Common myeloid progenitor, CD34-positive (primary cell): ENCODE measurements around the gene VWA3A.

ENCODE experiments used
- CTCF ChIA-PET: fragments of 350-600 bp; sonication (Branson Sonifier 250); formaldehyde crosslinking; loops from one replicate; lab custom pipeline; 2021; ENCODE audit warnings: antibody characterized with exemption; lab: Charles Lee
- POLR2A ChIA-PET: fragments of 350-600 bp; sonication (Branson Sonifier 250); formaldehyde crosslinking; loops from one replicate; lab custom pipeline; 2021; ENCODE audit warnings: antibody characterized with exemption; lab: Charles Lee
- DNase-seq, 3 donors: peaks; one replicate each; pipeline versions ENCODE4 v3.0.0 to v3.0.0-alpha.2; 2013
- H3K27ac ChIP-seq, 2 experiments: 1 replicate in 1 of 2; 2 replicates in 1 of 2; pipeline ENCODE4 v1.7.0; 2013; ENCODE audit warnings: inconsistent platforms in 2 of 2, low read length in 2 of 2, mild to moderate bottlenecking in 2 of 2, low read depth in 1 of 2, moderate library complexity in 1 of 2; ENCODE audit not compliant: severe bottlenecking in 2 of 2, insufficient read depth in 1 of 2, poor library complexity in 1 of 2
- H3K27me3 ChIP-seq, 5 experiments: replicated peaks in 2 of 5; 1 replicate in 3 of 5; 2 replicates in 2 of 5; pipeline versions ENCODE4 v1.6.1 to v1.7.0; 2013; ENCODE audit warnings: low read length in 4 of 5, mild to moderate bottlenecking in 2 of 5, moderate library complexity in 2 of 5, inconsistent platforms in 1 of 5; ENCODE audit not compliant: insufficient read depth in 5 of 5, control insufficient read depth in 4 of 5
- H3K36me3 ChIP-seq, 4 experiments: 1 replicate in 2 of 4; 2 replicates in 2 of 4; pipeline versions ENCODE4 v1.6.1 to v1.7.0; 2013; ENCODE audit warnings: low read length in 3 of 4, control low read depth in 1 of 4, mild to moderate bottlenecking in 1 of 4; ENCODE audit not compliant: control insufficient read depth in 4 of 4, insufficient read depth in 4 of 4
- H3K4me1 ChIP-seq, 4 experiments: 1 replicate in 3 of 4; 2 replicates in 1 of 4; pipeline versions ENCODE4 v1.6.1 to v1.7.1; 2013; ENCODE audit warnings: low read length in 3 of 4, mild to moderate bottlenecking in 3 of 4, control low read depth in 1 of 4, inconsistent platforms in 1 of 4, moderate library complexity in 1 of 4; ENCODE audit not compliant: control insufficient read depth in 4 of 4, insufficient read depth in 4 of 4; ENCODE audit errors: control extremely low read depth in 1 of 4
- H3K4me3 ChIP-seq, 7 experiments: 1 replicate in 4 of 7; 2 replicates in 3 of 7; pipeline versions ENCODE4 v1.5.1 to v1.7.0; 2013; ENCODE audit warnings: mild to moderate bottlenecking in 7 of 7, low read length in 6 of 7, moderate library complexity in 6 of 7, inconsistent platforms in 2 of 7, low read depth in 2 of 7, control low read depth in 1 of 7; ENCODE audit not compliant: insufficient read depth in 4 of 7, control insufficient read depth in 1 of 7; ENCODE audit errors: extremely low read depth in 1 of 7
- H3K9me3 ChIP-seq, 5 experiments: 1 replicate in 4 of 5; 2 replicates in 1 of 5; pipeline versions ENCODE4 v1.6.1 to v1.7.1; 2013; ENCODE audit warnings: low read length in 4 of 5, mild to moderate bottlenecking in 2 of 5, inconsistent platforms in 1 of 5, low read depth in 1 of 5, moderate library complexity in 1 of 5; ENCODE audit not compliant: control insufficient read depth in 4 of 5, insufficient read depth in 2 of 5; ENCODE audit errors: control extremely low read depth in 1 of 5
- WGBS: methylation state at CpG from one replicate; pipeline ENCODE4 v1.1.5; 2013; ENCODE audit not compliant: insufficient coverage; 5-methylcytosine and 5-hydroxymethylcytosine counted together

Gene VWA3A

DNA sequence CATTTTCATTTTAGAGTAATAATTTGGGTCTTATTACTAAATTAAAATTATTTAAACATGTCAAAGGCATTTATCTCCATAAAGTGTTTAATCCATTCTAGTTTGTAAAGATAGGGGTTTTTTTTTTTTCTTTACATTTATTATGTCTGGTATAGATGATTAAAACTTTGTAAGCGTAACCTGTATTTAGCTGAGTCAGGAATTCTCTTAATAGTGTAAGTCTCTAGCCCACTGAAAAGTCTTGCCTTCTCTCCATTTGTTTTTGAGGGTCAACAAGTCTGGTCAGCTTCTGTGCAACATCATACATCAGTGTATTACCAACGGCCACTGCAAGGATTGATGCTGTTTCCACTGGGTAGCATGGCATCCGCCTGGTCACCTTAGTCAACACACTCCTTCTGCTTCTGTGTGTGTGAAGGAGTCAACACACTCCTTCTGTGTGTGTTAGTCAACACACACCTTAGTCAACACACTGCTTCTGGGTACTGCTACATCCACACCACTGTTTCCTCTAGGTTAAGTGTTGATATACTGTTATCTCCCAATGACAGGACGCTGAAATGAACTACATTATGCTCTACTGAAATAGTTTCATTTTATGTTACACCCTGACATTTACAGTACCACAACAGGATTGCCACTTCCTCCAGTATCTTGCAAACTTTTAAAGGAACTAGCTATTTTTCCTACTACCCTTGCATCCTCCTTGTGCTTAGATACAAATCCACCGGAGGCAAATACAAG lies 37.3 kb upstream of the VWA3A start:
- peak overlapping the region in 1 of 2 experiments; percentile 7 for H3K27ac ChIP-seq
- ChIA-PET POLR2A (no interaction called here), CTCF (interaction anchor here (1.0 to 2.4 kb wide), 5 partner anchors 23 to 133 kb away, joined by 3 to 13 read pairs (median 5); no protein-coding TSS in a partner anchor)
- H3K9me3 ChIP-seq: no peaks in the 10 kb centered on the region
- 50% methylated on average over 2 of the region's 5 CpGs for WGBS
- peak; percentile 4 to 75 (median 64) for DNase-seq
- peak overlapping the region in 1 of 7 experiments; percentile 46 for H3K4me3 ChIP-seq
- no peaks in the 10 kb centered on the region for H3K36me3 ChIP-seq
- H3K27me3 ChIP-seq: no peaks in the 10 kb centered on the region
- peaks cover 6 to 18% (median 7%) of the 10 kb centered on the region in 4 experiments for H3K4me1 ChIP-seq

DNA sequence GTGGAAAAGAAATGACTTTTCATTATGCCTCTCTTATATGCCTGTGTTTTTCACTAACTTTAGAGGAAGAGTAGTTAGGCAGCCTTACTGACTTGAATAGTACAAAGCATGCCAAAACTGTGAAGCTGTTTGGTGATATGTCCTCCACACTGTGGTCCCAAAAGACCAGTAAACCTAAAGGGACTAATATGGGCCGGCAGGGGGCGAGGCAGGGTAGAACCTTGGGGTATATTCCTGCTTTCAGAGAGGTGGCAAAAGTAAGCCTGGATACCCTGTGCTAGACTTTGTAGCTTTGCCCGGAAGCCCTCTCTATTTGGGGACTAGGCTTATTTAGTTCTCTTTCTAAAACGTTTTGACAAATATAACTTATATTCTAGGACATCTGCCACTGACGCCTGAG lies 36.5 kb upstream of the VWA3A start:
- ChIA-PET POLR2A (no interaction called here), CTCF (interaction anchor here (1.0 to 2.4 kb wide), 5 partner anchors 22 to 133 kb away, joined by 3 to 13 read pairs (median 5); no protein-coding TSS in a partner anchor)
- no peak overlapping the region for H3K27ac ChIP-seq
- H3K4me1 ChIP-seq: peaks cover 6 to 18% (median 7%) of the 10 kb centered on the region in 4 experiments
- no peaks in the 10 kb centered on the region for H3K27me3 ChIP-seq
- 93% methylated on average over 5 of the region's 5 CpGs for WGBS
- H3K9me3 ChIP-seq: no peaks in the 10 kb centered on the region
- no peak overlapping the region for H3K4me3 ChIP-seq
- DNase-seq: no peak
- H3K36me3 ChIP-seq: no peaks in the 10 kb centered on the region

DNA sequence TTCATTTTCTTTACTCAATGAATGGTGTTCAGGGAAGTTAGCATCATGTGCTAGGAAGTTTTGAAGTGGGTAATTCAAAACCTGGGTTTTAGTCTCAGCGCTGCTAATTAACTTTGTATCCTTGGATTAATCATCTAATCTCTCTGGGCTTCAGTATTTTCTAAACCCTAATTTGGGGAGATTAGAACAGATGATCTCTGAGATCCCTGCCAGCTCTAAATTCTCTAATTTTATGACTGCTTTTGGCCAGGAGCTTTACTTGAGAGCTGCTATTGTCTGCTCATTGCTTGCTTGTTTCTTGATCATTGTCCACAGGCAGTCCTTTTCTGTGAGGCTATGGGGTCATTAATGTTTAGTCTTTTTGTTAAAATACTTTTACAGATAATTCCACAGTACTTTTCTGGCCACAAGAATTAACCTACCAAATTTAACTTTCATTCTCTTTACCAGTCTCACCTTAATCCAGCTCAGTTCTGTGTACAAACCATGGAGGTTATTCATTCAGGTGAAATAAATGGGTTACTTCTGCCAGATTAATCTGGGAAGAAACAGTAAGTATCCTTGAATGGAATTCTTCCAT lies 28.4 kb upstream of the VWA3A start:
- WGBS: 100% methylated on average over 1 of the region's 1 CpG
- ChIA-PET CTCF (interaction anchor here (1.2 to 1.6 kb wide), 3 partner anchors 35 to 119 kb away, joined by 3 to 5 read pairs (median 4); no protein-coding TSS in a partner anchor), POLR2A (no interaction called here)
- no peak overlapping the region for H3K27ac ChIP-seq
- H3K4me1 ChIP-seq: no peaks in the 10 kb centered on the region
- no peak for DNase-seq
- no peaks in the 10 kb centered on the region for H3K27me3 ChIP-seq
- H3K9me3 ChIP-seq: peaks cover 0 to 10% (median 6%) of the 10 kb centered on the region in 5 experiments
- H3K4me3 ChIP-seq: no peak overlapping the region
- H3K36me3 ChIP-seq: peaks cover 0 to 13% (median 1%) of the 10 kb centered on the region in 4 experiments

DNA sequence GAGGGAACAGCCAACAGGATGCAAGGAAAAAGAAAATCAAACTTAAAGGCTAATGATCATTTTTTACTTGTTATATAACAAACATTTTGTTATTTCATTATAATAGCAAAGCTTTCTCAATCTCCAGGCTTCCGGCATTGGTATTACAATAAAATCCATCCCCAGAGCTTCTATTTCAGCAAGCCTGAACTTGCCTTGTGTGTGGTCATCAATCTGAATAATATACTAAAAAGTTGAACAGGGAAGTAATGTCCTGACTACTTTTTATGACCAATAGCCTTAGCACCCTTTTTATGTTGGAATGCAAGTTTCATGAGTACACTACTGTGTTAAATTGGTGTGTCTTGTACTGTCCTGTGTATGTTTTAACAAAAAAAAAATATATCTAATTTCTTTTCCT lies 27.1 kb upstream of the VWA3A start:
- Histone ChIP-seq H3K9me3 (peaks cover 0 to 10% (median 6%) of the 10 kb centered on the region in 5 experiments), H3K4me3 (no peak overlapping the region), H3K4me1 (peaks cover 0 to under 1% (median 0%) of the 10 kb centered on the region in 4 experiments), H3K27me3 (no peaks in the 10 kb centered on the region), H3K36me3 (peaks cover 0 to 13% (median 1%) of the 10 kb centered on the region in 4 experiments), H3K27ac (no peak overlapping the region)
- ChIA-PET POLR2A (no interaction called here), CTCF (interaction anchor here (1.4 to 5.2 kb wide), 3 partner anchors 12 to 63 kb away, joined by 4 to 29 read pairs (median 5); no protein-coding TSS in a partner anchor)
- DNase-seq: no peak
- no CpG with 5 or more reads among the region's 1 CpG for WGBS

DNA sequence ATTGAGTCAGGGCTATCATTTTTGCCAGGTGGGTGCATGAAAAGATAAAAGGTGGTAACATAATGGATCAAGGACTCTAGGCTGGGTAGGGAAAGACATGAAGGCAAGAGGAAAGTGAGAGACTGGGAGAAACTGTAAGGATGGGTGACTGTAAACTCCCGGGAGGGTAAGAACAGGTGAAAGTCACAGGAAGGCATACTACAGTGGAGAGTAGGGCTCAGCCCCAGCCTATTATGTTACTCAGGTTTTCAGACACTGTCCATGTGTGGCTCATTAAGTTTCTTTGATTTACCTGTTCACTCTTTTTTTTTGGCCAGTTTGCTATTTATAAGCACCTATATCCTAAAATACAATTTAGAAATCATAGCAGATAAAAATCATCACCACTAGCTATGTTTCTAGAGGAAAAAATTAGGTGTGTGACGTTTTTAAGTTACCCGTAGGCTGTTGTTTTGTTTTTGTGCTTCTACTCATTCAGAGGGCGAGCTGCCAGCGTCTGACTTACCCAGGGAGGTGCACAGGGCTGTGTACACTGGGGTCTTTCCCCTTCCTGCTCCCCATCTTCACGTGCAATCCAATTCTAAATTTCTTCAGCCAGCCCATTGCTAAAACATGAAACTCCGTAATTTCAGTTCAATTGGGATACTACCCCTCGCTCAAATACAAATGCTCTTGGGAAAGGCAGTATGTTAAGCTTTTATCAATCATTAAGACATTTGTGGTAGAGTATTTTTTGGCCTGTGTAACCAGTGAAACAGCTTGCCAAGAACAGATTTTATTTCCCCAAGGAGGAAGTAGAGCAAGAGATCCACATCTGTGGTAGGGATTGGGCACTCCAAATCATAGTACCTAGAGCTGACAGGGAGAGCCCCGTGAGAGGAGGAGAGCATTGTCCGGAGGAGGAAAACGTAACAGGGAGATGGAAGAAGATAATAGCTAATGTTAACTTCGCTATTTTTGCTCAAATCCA lies 21.7 kb upstream of the VWA3A start:
- no peak overlapping the region for H3K4me3 ChIP-seq
- H3K36me3 ChIP-seq: peaks cover 0 to 13% (median 1%) of the 10 kb centered on the region in 4 experiments
- H3K27ac ChIP-seq: no peak overlapping the region
- H3K27me3 ChIP-seq: no peaks in the 10 kb centered on the region
- H3K9me3 ChIP-seq: peaks cover 0 to 10% (median 6%) of the 10 kb centered on the region in 5 experiments
- H3K4me1 ChIP-seq: peaks cover 0 to 8% (median 0%) of the 10 kb centered on the region in 4 experiments
- ChIA-PET CTCF (interaction anchor here (0.7 to 2.3 kb wide), 7 partner anchors 21 to 118 kb away, joined by 3 to 13 read pairs (median 3); partner anchors contain the start of gene MOSMO), POLR2A (no interaction called here)
- WGBS: 67% methylated on average over 8 of the region's 12 CpGs
- DNase-seq: peak in 1 of 3 donors; percentile 22

DNA sequence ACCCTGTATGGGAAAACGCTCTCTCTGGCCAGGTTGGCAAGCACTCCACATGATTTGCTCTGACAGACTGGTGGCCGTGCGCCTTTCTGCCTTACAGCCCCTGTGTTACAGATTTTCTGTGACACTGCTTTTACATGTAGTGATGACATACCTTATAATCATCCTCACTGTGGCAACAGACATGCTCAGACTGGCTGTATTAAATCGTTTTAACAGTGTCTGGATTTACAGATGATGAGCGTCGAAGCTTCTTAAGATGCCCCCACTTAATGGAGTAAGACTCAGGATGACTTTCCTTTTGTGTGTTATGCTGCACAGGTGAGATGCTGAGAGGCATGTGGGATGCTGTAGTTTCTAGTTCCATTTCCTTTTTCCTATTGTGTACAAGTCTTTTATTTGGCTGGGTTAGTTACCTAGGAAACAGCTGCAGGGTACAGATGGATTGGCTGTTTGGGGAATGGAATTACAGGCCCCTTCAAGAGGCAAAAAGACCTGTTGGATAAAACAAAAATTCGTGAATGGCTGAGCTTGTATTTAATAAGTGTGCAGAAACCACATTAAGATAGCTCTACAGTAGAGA lies 20.9 kb upstream of the VWA3A start:
- POLR2A ChIA-PET: no interaction called here
- WGBS: 93% methylated on average over 7 of the region's 7 CpGs
- Histone ChIP-seq H3K27me3 (no peaks in the 10 kb centered on the region), H3K4me3 (no peak overlapping the region), H3K9me3 (peaks cover 0 to 10% (median 6%) of the 10 kb centered on the region in 5 experiments), H3K4me1 (peaks cover 0 to 8% (median 0%) of the 10 kb centered on the region in 4 experiments), H3K36me3 (peaks cover 0 to 9% (median 0%) of the 10 kb centered on the region in 4 experiments), H3K27ac (no peak overlapping the region)
- DNase-seq: no peak
- CTCF ChIA-PET: interaction anchor here (0.7 to 2.3 kb wide), 9 partner anchors 11 to 117 kb away, joined by 3 to 13 read pairs (median 3); partner anchors contain the start of gene MOSMO
